ENCODE measurements around the gene RBM38.

- no peak for TF ChIP-seq CTCF (IDR thresholded peaks at IDR 0.05)
- no peak for TF ChIP-seq POLR2A (IDR thresholded peaks at IDR 0.05)
Observed at GRCh38 chr20:57400821-57401564, 9.8 kb downstream of the RBM38 start.

Data from lower leg skin (tissue), 3 donors.